Epithelial cell of esophagus (primary cell): ENCODE results near the gene KPNB1.

Experiments used
- DNase-seq: peaks from one replicate; pipeline ENCODE4 v3.0.0; 2010; ENCODE audit warnings: low read depth
- H3K4me3 ChIP-seq: 2 replicates; pipeline ENCODE4 v1.5.1; 2011; ENCODE audit warnings: mild to moderate bottlenecking, low read length, control low read depth
- TF ChIP-seq, protein P1 (sequence below): IDR thresholded peaks from 2 replicates; pipeline ENCODE4 v1.5.1; 2011; ENCODE audit warnings: low read depth, mild to moderate bottlenecking, low read length, control low read depth, inconsistent platforms; ENCODE audit not compliant: insufficient read depth; ENCODE audit errors: missing control alignments

Gene KPNB1

DNA sequence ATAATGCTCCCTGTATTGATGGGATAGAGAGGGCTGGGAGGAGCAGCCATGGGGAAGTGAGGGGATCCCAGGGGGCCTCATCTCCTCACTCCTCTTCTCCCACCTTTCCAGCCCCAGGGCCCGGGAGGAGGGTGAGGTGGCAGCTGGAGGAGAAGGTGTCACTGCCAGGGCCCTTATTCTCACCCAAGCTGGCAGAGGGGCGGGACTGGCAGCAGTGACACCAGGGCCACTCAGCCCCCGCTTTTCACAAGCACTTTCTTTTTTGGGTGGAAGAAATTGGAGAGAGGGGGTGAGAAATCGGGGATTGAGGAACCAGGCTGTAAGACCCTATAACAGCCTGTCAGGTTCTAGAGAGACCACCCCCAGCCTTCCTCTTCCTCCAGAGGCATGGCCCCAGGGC is 81.0 kb downstream of the KPNB1 start:
- TF ChIP-seq, protein P1, sequence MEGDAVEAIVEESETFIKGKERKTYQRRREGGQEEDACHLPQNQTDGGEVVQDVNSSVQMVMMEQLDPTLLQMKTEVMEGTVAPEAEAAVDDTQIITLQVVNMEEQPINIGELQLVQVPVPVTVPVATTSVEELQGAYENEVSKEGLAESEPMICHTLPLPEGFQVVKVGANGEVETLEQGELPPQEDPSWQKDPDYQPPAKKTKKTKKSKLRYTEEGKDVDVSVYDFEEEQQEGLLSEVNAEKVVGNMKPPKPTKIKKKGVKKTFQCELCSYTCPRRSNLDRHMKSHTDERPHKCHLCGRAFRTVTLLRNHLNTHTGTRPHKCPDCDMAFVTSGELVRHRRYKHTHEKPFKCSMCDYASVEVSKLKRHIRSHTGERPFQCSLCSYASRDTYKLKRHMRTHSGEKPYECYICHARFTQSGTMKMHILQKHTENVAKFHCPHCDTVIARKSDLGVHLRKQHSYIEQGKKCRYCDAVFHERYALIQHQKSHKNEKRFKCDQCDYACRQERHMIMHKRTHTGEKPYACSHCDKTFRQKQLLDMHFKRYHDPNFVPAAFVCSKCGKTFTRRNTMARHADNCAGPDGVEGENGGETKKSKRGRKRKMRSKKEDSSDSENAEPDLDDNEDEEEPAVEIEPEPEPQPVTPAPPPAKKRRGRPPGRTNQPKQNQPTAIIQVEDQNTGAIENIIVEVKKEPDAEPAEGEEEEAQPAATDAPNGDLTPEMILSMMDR = no peak
- DNase-seq = no peak
- H3K4me3 ChIP-seq = no peak overlapping the region

DNA sequence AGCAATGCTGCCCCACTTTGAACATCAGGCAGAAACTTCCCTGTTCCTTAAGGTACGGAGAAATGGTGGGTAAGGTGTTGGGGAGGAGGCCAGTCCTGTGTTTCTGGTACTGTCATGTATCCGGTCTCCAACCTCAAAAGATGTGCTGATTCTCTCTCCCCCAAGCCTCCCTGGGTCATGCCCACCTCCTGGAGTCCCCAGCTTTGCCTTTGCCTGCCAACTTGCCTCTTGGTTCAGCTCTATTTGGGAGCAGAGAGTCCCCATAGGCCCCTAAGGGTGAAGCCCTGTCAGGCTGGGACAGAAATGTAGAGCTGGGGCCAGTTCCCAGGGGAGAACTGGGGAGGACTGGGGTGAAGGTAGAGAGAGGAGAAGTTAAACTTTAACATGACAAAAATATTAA is 81.7 kb downstream of the KPNB1 start:
- H3K4me3 ChIP-seq = no peak overlapping the region
- no peak for DNase-seq
- TF ChIP-seq, protein P1 = peak; percentile 14

DNA sequence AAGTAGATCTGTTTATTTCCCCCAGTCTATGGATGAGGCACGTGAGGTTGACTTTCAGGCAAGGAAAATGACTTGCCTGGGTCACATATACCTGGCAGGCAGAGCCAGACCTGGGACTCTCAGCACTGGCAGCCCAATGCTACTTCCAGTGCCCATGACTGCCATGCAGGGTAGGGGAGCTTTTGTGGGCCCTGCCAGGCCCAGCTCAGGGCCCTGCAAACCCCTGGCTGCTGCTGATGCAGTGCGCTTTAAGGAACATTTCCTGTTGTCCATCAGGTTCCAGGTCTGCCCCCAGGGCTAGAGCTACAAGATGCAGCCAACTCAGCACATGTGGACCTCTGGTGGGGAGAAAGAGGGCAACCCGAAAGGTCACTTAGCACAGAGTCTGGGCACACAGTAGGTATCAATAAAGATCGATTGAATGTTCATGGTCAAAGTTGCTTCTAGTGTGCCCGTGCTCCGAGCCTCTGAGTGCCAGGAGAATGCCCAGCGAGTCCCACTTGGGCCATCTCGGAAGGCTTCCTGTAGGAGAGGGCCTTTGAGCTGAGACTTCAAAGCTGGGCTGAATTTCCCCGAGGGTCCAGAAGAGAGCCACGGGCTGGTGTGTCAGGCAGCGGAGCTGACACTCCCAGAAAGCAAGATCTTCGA is 82.8 kb downstream of the KPNB1 start:
- TF ChIP-seq, protein P1 = no peak
- DNase-seq = no peak
- no peak overlapping the region for H3K4me3 ChIP-seq

DNA sequence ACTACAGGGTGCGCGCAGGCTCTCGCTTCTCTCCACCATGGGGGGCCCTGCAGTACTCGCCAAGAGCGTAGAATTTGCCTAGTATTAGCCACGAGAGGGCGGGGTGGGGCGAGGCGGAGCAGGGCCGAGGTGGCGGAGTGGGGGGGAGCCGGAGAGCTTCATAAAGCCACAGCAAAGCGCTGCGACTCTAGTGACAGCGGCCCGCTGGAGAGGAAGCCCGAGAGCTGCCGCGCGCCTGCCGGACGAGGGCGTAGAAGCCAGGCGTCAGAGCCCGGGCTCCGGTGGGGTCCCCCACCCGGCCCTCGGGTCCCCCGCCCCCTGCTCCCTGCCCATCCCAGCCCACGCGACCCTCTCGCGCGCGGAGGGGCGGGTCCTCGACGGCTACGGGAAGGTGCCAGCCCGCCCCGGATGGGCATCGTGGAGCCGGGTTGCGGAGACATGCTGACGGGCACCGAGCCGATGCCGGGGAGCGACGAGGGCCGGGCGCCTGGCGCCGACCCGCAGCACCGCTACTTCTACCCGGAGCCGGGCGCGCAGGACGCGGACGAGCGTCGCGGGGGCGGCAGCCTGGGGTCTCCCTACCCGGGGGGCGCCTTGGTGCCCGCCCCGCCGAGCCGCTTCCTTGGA is 83.4 kb downstream of the KPNB1 start, which contains the start of gene TBX21:
TSS of gene TBX21 (plus strand) at position 190 of the 627 bp plus-strand sequence. CDS start at position 409, 219 bp downstream.
- peak; percentile 20 for DNase-seq
- no peak within 1 kb of the TSS for H3K4me3 ChIP-seq
- TF ChIP-seq, protein P1 = no peak

DNA sequence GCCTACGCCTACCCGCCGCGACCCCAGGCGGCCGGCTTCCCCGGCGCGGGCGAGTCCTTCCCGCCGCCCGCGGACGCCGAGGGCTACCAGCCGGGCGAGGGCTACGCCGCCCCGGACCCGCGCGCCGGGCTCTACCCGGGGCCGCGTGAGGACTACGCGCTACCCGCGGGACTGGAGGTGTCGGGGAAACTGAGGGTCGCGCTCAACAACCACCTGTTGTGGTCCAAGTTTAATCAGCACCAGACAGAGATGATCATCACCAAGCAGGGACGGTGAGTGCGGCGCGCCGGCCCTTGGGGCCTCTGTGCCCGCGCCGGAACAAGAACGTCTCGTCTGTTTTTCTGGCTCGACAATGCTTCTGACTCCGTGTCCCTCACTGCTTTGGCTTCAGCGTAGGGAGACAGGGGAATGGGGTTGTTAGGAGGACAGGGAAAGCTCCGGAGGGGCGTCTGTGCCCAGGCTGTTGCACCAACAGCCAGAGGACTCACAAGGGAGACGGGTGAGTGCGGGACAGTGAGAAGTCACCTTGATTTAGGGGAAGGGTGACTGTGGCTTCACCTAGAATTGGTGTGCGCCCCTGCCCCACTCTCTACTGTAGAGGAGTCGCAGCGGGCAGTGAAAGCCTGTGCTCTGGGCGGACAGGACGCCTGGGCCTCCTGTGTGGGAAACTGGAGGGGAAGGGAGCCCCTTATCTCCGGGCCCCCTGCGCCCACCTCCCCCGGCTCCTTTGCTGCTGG is 84.1 kb downstream of the KPNB1 start:
- TF ChIP-seq, protein P1 = no peak
- no peak for DNase-seq
- no peak overlapping the region for H3K4me3 ChIP-seq

DNA sequence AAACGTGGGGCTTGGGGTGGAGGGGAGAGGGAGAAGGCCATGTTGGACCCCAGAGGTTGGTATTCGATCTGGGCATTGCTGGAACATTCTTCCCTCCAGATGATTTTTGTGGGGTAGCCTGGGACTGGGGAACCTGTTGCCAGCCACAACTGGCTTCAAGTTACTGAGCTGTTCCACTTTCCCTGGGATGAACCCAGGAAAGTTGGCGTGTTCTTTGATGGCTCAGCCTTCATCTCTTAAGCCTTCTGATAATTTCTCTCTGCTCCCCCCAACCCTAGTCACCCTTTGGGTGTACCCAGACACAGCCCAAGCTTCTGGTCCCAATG is 85.4 kb downstream of the KPNB1 start:
- H3K4me3 ChIP-seq = no peak overlapping the region
- TF ChIP-seq, protein P1 = no peak

More for the DNA sequence above, 85.4 kb downstream of the KPNB1 start:
- no peak for DNase-seq
